Astrocyte (in vitro differentiated cells and primary cell): ENCODE results near the gene SS18. TPM values are rescaled to one million over a fixed set of nuclear protein-coding genes. Genes with fewer than 3 reads are reported as not detected.

Experiments
- DNase-seq: peaks from one replicate; pipeline ENCODE4 v3.0.0-alpha.2; 2010; ENCODE audit warnings: low read depth
- FAIRE-seq: peaks from 2 replicates; lab custom pipeline; 2011; peaks lifted over from hg19 to GRCh38; lab: Jason Lieb, UNC
- H2AFZ ChIP-seq: 2 replicates; pipeline ENCODE4 v1.6.0; 2012; ENCODE audit warnings: low read depth, low read length, inconsistent platforms
- H3K27ac ChIP-seq: 2 replicates; pipeline ENCODE4 v1.5.1; 2011; ENCODE audit warnings: low read depth, low read length, inconsistent platforms
- H3K27me3 ChIP-seq: 2 replicates; pipeline ENCODE4 v1.6.0; 2011; ENCODE audit warnings: low read length, inconsistent platforms; ENCODE audit not compliant: insufficient read depth
- H3K36me3 ChIP-seq: 2 replicates; pipeline ENCODE4 v1.5.1; 2011; ENCODE audit warnings: low read length, inconsistent platforms; ENCODE audit not compliant: insufficient read depth
- H3K4me1 ChIP-seq: 2 replicates; pipeline ENCODE4 v1.5.1; 2011; ENCODE audit warnings: low read length, inconsistent platforms; ENCODE audit not compliant: insufficient read depth
- H3K4me2 ChIP-seq: 2 replicates; pipeline ENCODE4 v1.6.0; 2012; ENCODE audit warnings: low read length, inconsistent platforms
- H3K4me3 ChIP-seq: 2 replicates; pipeline ENCODE4 v1.5.1; 2011; ENCODE audit warnings: low read depth, mild to moderate bottlenecking, low read length, inconsistent platforms; ENCODE audit not compliant: insufficient read depth
- H3K79me2 ChIP-seq: 2 replicates; pipeline ENCODE4 v1.6.0; 2012; ENCODE audit warnings: mild to moderate bottlenecking, low read length, inconsistent platforms; ENCODE audit not compliant: insufficient read depth
- H3K9ac ChIP-seq: 2 replicates; pipeline ENCODE4 v1.6.0; 2012; ENCODE audit warnings: mild to moderate bottlenecking, low read length, inconsistent platforms
- H3K9me3 ChIP-seq: 2 replicates; pipeline ENCODE4 v1.5.1; 2012; ENCODE audit warnings: low read depth, mild to moderate bottlenecking, low read length, inconsistent platforms; ENCODE audit not compliant: insufficient read depth
- H4K20me1 ChIP-seq: 2 replicates; pipeline ENCODE4 v1.6.0; 2012; ENCODE audit warnings: low read length, inconsistent platforms; ENCODE audit not compliant: insufficient read depth
- H3K27ac Mint-ChIP-seq: one replicate; pipeline ENCODE4 v1.8.0; 2021; ENCODE audit warnings: mild to moderate bottlenecking, mixed read lengths; ENCODE audit not compliant: unreplicated experiment
- H3K27me3 Mint-ChIP-seq: one replicate; pipeline ENCODE4 v1.8.0; 2021; ENCODE audit warnings: low read depth, mixed read lengths; ENCODE audit not compliant: unreplicated experiment
- H3K36me3 Mint-ChIP-seq: one replicate; pipeline ENCODE4 v1.8.0; 2021; ENCODE audit warnings: low read depth, mixed read lengths; ENCODE audit not compliant: unreplicated experiment
- H3K4me1 Mint-ChIP-seq: one replicate; pipeline ENCODE4 v1.8.0; 2021; ENCODE audit warnings: low read depth, mixed read lengths; ENCODE audit not compliant: unreplicated experiment
- H3K4me3 Mint-ChIP-seq: one replicate; pipeline ENCODE4 v1.8.0; 2021; ENCODE audit warnings: mild to moderate bottlenecking, moderate library complexity, mixed read lengths; ENCODE audit not compliant: unreplicated experiment
- H3K9me3 Mint-ChIP-seq: one replicate; pipeline ENCODE4 v1.8.0; 2021; ENCODE audit warnings: mild to moderate bottlenecking, mixed read lengths; ENCODE audit not compliant: unreplicated experiment
- EZH2 ChIP-seq: IDR thresholded peaks from 2 replicates; pipeline ENCODE4 v1.6.1; 2012; ENCODE audit warnings: mild to moderate bottlenecking, low read length, inconsistent platforms; ENCODE audit not compliant: insufficient read depth
- total RNA-seq: library from RNA; stranded (reverse); gene quantifications from 2 replicates; pipeline ENCODE4 v1.2.1, GENCODE V29; 2021
- TF ChIP-seq, protein P1 (sequence below): IDR thresholded peaks from 2 replicates; pipeline ENCODE4 v1.5.1; 2011; ENCODE audit warnings: low read depth, mild to moderate bottlenecking, inconsistent platforms, low read length, moderate library complexity; ENCODE audit not compliant: insufficient read depth

The SS18 gene
- total RNA-seq, 1 donor from 2014 or later: 120 TPM

GRCh38 chr18:26014462-26014861 lies 76.0 kb downstream of the SS18 start:
- no peak overlapping the region for H3K27ac ChIP-seq
- Mint-ChIP-seq H3K4me3 (no peak overlapping the region), H3K9me3 (no peaks in the 10 kb centered on the region), H3K36me3 (peaks cover 4% of the 10 kb centered on the region), H3K27ac (no peak overlapping the region), H3K27me3 (no peaks in the 10 kb centered on the region), H3K4me1 (peaks cover 2% of the 10 kb centered on the region)
- H3K27me3 ChIP-seq: no peaks in the 10 kb centered on the region
- H2AFZ ChIP-seq: no peak overlapping the region
- no peak overlapping the region for H3K4me2 ChIP-seq
- H3K4me3 ChIP-seq: no peak overlapping the region
- TF ChIP-seq EZH2: no peak
- TF ChIP-seq, protein P1, sequence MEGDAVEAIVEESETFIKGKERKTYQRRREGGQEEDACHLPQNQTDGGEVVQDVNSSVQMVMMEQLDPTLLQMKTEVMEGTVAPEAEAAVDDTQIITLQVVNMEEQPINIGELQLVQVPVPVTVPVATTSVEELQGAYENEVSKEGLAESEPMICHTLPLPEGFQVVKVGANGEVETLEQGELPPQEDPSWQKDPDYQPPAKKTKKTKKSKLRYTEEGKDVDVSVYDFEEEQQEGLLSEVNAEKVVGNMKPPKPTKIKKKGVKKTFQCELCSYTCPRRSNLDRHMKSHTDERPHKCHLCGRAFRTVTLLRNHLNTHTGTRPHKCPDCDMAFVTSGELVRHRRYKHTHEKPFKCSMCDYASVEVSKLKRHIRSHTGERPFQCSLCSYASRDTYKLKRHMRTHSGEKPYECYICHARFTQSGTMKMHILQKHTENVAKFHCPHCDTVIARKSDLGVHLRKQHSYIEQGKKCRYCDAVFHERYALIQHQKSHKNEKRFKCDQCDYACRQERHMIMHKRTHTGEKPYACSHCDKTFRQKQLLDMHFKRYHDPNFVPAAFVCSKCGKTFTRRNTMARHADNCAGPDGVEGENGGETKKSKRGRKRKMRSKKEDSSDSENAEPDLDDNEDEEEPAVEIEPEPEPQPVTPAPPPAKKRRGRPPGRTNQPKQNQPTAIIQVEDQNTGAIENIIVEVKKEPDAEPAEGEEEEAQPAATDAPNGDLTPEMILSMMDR: no peak
- H3K4me1 ChIP-seq: no peaks in the 10 kb centered on the region
- peaks cover 39% of the 10 kb centered on the region for H3K36me3 ChIP-seq
- no peak overlapping the region for H3K9ac ChIP-seq
- FAIRE-seq (no peak), DNase-seq (no peak)
- no peaks in the 10 kb centered on the region for H3K9me3 ChIP-seq
- H3K79me2 ChIP-seq: no peaks in the 10 kb centered on the region
- no peaks in the 10 kb centered on the region for H4K20me1 ChIP-seq

- Histone ChIP-seq H3K4me1 (no peaks in the 10 kb centered on the region), H3K4me3 (no peak overlapping the region), H3K27ac (no peak overlapping the region), H2AFZ (no peak overlapping the region), H3K27me3 (no peaks in the 10 kb centered on the region), H3K4me2 (no peak overlapping the region), H3K9me3 (no peaks in the 10 kb centered on the region), H3K79me2 (no peaks in the 10 kb centered on the region), H4K20me1 (no peaks in the 10 kb centered on the region), H3K36me3 (peaks cover 17% of the 10 kb centered on the region), H3K9ac (no peak overlapping the region)
- Mint-ChIP-seq H3K4me3 (no peak overlapping the region), H3K9me3 (no peaks in the 10 kb centered on the region), H3K27ac (no peak overlapping the region), H3K27me3 (no peaks in the 10 kb centered on the region), H3K36me3 (no peaks in the 10 kb centered on the region), H3K4me1 (no peaks in the 10 kb centered on the region)
- TF ChIP-seq EZH2: no peak
- TF ChIP-seq, protein P1: no peak
- DNase-seq: no peak
- no peak for FAIRE-seq
Observed at GRCh38 chr18:26008619-26009018, 81.8 kb downstream of the SS18 start.

DNA sequence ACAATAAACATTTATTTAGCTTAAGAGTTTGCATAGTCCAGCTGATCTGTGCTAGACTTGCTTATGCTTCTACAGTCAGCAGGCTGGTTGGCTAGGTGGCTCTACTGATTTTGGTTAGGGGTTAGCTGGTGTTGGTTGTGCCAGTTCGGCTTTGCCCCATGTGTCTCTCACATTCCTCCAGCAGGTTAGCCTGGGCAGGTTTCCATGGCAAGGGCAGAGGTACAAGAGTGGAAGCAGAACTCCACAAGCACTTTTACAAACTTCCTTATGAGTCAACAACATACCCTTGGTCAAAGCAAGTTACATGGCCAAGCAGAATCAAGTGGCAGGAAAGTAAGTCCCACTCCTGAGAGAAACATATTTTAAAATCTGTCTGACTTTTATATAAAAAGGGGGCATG lies 82.3 kb downstream of the SS18 start:
- no peaks in the 10 kb centered on the region for H3K27me3 Mint-ChIP-seq
- Histone ChIP-seq H3K27me3 (no peaks in the 10 kb centered on the region), H3K27ac (no peak overlapping the region), H3K4me1 (no peaks in the 10 kb centered on the region), H3K9me3 (no peaks in the 10 kb centered on the region), H3K36me3 (peaks cover 13% of the 10 kb centered on the region), H2AFZ (no peak overlapping the region), H3K79me2 (no peaks in the 10 kb centered on the region), H3K4me3 (no peak overlapping the region), H3K9ac (no peak overlapping the region), H3K4me2 (no peak overlapping the region), H4K20me1 (no peaks in the 10 kb centered on the region)
- H3K27ac Mint-ChIP-seq: no peak overlapping the region
- H3K4me1 Mint-ChIP-seq: no peaks in the 10 kb centered on the region
- TF ChIP-seq, protein P1: no peak
- no peak for TF ChIP-seq EZH2
- FAIRE-seq: no peak
- H3K9me3 Mint-ChIP-seq: no peaks in the 10 kb centered on the region
- no peak overlapping the region for H3K4me3 Mint-ChIP-seq
- no peak for DNase-seq
- no peaks in the 10 kb centered on the region for H3K36me3 Mint-ChIP-seq
